ENCODE data around the gene DNAJC10.

Gene DNAJC10

DNA sequence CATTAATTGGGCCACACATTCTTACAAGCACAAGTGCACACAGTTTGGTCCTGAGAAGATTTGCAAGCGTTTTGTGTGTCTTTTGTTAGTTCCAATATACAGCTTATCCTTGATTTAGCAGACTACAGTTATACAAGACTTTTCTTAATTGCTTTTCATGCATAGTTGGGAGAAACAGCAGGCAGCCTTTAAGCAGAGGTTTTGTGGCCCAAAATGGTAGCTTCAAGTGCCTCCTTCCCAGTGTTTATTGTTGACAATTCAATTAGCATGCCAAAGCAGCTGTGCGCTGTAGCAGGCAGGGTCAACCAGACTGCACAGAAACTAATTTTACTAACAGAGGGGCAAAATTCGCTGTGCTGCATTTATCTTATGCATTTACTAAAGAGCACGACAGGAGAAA lies 102.9 kb downstream of the DNAJC10 start:
- no peak overlapping the region for H3K4me3 ChIP-seq (ENCODE audit: low read depth, low read length)
- DNase-seq (ENCODE audit: low read depth, low spot score): no peak
- in situ Hi-C loops (cut with HindIII; ENCODE audit: low sequenced_read_pairs): no loop called here
- TF ChIP-seq, protein P1, sequence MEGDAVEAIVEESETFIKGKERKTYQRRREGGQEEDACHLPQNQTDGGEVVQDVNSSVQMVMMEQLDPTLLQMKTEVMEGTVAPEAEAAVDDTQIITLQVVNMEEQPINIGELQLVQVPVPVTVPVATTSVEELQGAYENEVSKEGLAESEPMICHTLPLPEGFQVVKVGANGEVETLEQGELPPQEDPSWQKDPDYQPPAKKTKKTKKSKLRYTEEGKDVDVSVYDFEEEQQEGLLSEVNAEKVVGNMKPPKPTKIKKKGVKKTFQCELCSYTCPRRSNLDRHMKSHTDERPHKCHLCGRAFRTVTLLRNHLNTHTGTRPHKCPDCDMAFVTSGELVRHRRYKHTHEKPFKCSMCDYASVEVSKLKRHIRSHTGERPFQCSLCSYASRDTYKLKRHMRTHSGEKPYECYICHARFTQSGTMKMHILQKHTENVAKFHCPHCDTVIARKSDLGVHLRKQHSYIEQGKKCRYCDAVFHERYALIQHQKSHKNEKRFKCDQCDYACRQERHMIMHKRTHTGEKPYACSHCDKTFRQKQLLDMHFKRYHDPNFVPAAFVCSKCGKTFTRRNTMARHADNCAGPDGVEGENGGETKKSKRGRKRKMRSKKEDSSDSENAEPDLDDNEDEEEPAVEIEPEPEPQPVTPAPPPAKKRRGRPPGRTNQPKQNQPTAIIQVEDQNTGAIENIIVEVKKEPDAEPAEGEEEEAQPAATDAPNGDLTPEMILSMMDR (IDR thresholded peaks at IDR 0.05; ENCODE audit: low read depth, low read length): no peak

DNA sequence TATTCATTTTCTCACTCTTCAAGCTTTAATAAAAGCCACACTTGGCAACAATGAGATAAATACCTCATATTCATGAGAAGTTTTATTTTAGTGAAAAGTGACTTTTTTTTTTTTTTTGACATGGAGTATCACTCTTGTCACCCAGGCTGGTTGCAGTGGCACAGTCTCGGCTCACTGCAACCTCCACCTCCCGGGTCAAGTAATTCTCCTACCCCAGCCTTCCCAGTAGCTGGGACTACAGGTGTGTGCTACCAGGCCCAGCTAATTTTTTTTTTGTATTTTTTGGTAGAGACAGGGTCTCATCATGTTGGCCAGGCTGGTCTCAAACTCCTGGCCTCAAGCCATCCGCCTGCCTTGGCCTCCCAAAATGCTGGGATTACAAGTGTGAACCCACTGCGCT lies 103.4 kb downstream of the DNAJC10 start:
- H3K4me3 ChIP-seq (ENCODE audit: low read depth, low read length): no peak overlapping the region
- in situ Hi-C loops (cut with HindIII; ENCODE audit: low sequenced_read_pairs): no loop called here
- no peak for DNase-seq (ENCODE audit: low read depth, low spot score)
- TF ChIP-seq, protein P1 (IDR thresholded peaks at IDR 0.05; ENCODE audit: low read depth, low read length): no peak

DNA sequence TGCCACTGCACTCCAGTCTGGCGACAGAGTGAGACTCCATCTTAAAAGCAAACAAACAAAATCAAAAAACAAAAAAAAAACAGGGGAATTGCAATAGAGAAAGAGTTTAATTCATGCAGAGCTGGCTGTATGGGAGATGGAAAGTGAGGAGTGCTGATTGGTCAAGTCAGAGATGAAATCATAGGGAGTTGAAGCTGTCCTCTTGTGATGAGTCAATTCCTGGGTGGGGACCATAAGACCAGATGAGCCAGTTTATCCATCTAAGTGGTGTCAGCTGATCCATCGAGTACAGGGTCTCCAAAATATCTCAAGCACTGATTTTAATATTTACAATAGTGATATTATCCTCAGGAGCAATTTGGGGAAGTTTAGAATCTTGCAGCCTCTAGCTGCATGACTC lies 105.1 kb downstream of the DNAJC10 start:
- no peak overlapping the region for H3K4me3 ChIP-seq (ENCODE audit: low read depth, low read length)
- TF ChIP-seq, protein P1 (IDR thresholded peaks at IDR 0.05; ENCODE audit: low read depth, low read length): no peak
- in situ Hi-C loops (cut with HindIII; ENCODE audit: low sequenced_read_pairs): no loop called here
- no peak for DNase-seq (ENCODE audit: low read depth, low spot score)

DNA sequence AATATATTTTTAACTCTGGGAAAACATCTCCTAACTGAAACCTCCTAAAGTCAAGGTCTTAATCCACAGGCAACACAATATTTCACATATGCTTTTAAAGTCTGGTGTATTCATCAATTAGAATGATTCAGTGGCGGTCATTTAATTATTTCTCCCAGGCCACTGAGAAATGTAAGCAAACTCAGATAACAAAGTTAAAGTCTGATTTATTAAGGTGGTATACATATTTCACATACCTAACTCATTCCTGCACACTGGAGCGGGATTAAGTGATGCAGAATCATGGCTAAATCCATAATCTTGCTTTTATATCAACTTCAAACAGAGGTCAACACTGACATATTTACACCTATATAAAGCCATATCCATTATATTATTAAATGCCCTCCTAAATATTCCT lies 106.7 kb downstream of the DNAJC10 start:
- in situ Hi-C loops (cut with HindIII; ENCODE audit: low sequenced_read_pairs): no loop called here
- TF ChIP-seq, protein P1 (IDR thresholded peaks at IDR 0.05; ENCODE audit: low read depth, low read length): no peak
- no peak for DNase-seq (ENCODE audit: low read depth, low spot score)
- no peak overlapping the region for H3K4me3 ChIP-seq (ENCODE audit: low read depth, low read length)

DNA sequence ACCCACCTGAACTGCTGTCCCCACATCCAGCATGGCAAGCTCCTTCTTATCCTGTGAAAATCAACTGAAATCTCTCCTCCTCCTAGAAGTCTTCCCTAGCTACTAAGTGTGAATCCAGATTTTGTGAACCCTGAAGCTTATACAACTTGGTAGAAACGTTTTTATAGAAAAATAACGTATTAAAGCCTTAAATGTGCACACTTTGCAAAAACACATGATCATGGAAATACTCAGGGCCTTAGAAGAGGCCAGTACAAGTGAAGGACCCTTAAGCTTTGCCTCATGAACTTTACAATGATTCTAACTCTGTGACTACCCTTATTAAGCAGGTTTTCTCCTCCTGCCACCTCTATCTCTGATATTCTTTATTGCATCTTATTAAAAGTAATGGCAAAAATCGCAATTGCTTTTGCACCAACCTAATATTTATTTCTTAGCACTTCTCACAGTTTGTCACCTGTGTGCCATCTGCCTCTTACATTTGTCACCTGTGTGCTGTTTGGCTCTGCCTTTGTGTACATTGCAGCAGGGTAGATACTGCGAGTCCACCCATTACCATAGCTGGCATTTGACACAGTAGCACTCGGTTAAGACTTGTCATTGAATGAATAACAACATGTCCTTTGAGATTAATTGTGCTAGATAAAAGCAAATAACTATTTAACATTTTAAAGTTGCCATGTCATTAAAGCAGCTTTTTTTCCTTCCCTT lies 108.2 kb downstream of the DNAJC10 start:
- in situ Hi-C loops (cut with HindIII; ENCODE audit: low sequenced_read_pairs): no loop called here
- TF ChIP-seq, protein P1 (IDR thresholded peaks at IDR 0.05; ENCODE audit: low read depth, low read length): no peak
- no peak overlapping the region for H3K4me3 ChIP-seq (ENCODE audit: low read depth, low read length)
- DNase-seq (ENCODE audit: low read depth, low spot score): no peak

DNA sequence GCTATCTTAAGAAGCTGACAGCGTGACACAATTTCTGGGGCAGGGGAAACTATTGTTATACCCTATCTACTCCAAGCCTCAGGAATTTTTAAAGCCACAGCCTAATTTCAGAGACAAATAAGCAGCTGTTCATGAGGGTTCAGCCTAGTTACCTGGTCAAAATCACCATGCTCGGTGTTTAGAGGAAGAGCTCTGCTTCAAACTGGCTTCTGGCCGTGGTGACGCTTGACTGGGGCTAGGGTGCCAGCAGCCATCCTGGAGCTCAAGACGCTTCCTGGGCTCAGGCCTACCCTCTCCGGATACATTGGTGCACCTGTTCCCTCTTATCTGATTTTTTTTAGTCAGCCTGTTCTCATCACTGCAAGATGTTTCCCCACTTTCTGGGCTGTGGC lies 108.7 kb downstream of the DNAJC10 start:
- TF ChIP-seq, protein P1 (IDR thresholded peaks at IDR 0.05; ENCODE audit: low read depth, low read length): no peak
- in situ Hi-C loops (cut with HindIII; ENCODE audit: low sequenced_read_pairs): no loop called here
- DNase-seq (ENCODE audit: low read depth, low spot score): no peak
- no peak overlapping the region for H3K4me3 ChIP-seq (ENCODE audit: low read depth, low read length)
